DND-41 (cell line): ENCODE measurements around the gene FBF1.

Source experiments
- ATAC-seq: fragments of 200-7000 bp; cut with Tn5 transposase; 3 replicates; pipeline ENCODE4 v1.9.1; 2021; ENCODE audit warnings: low read depth; ENCODE audit not compliant: insufficient read depth
- DNase-seq: peaks from one replicate; pipeline ENCODE4 v3.0.0-alpha.2; 2020
- H2AFZ ChIP-seq: 2 replicates; pipeline ENCODE4 v1.6.0; 2012; ENCODE audit warnings: low read depth, low read length
- H3K27ac ChIP-seq: 2 replicates; pipeline ENCODE4 v1.5.1; 2012; ENCODE audit warnings: low read length, inconsistent platforms
- H3K27me3 ChIP-seq: fragments of 200-600 bp; sonication (generic); 2 replicates; pipeline ENCODE4 v1.6.0; 2012; ENCODE audit warnings: low read length, mild to moderate bottlenecking, inconsistent platforms; ENCODE audit not compliant: insufficient read depth, poor library complexity
- H3K36me3 ChIP-seq: 2 replicates; pipeline ENCODE4 v1.5.1; 2012; ENCODE audit warnings: low read length, inconsistent platforms; ENCODE audit not compliant: insufficient read depth
- H3K4me1 ChIP-seq: 2 replicates; pipeline ENCODE4 v1.5.1; 2012; ENCODE audit warnings: mild to moderate bottlenecking, low read length; ENCODE audit not compliant: insufficient read depth
- H3K4me2 ChIP-seq: 2 replicates; pipeline ENCODE4 v1.6.0; 2012; ENCODE audit warnings: mild to moderate bottlenecking, moderate library complexity, low read length, inconsistent platforms; ENCODE audit not compliant: insufficient read depth
- H3K4me3 ChIP-seq, 2 experiments: fragments of 200-600 bp in 1 of 2; shearing (Covaris generic) in 1 of 2; 2 replicates each; pipeline ENCODE4 v1.5.1; 2012 to 2016; ENCODE audit warnings: inconsistent platforms in 2 of 2, low read length in 2 of 2, mild to moderate bottlenecking in 2 of 2, low read depth in 1 of 2, moderate library complexity in 1 of 2
- H3K79me2 ChIP-seq: 2 replicates; pipeline ENCODE4 v1.6.0; 2012; ENCODE audit warnings: low read length, inconsistent platforms; ENCODE audit not compliant: insufficient read depth
- H3K9ac ChIP-seq: 2 replicates; pipeline ENCODE4 v1.6.0; 2012; ENCODE audit warnings: low read depth, mild to moderate bottlenecking, inconsistent platforms, low read length, moderate library complexity
- H3K9me3 ChIP-seq: 2 replicates; pipeline ENCODE4 v1.5.1; 2012; ENCODE audit warnings: low read length, moderate library complexity, mild to moderate bottlenecking, inconsistent platforms; ENCODE audit not compliant: insufficient read depth, severe bottlenecking
- H4K20me1 ChIP-seq: 2 replicates; pipeline ENCODE4 v1.6.0; 2012; ENCODE audit warnings: low read length; ENCODE audit not compliant: insufficient read depth
- EZH2 ChIP-seq: IDR thresholded peaks from 3 replicates; pipeline ENCODE4 v1.6.1; 2012; ENCODE audit warnings: borderline replicate concordance, low read depth, mild to moderate bottlenecking, moderate library complexity, low read length, inconsistent platforms; ENCODE audit not compliant: severe bottlenecking
- TF ChIP-seq, protein P1 (sequence below): IDR thresholded peaks from 2 replicates; pipeline ENCODE4 v1.5.1; 2012; ENCODE audit warnings: borderline replicate concordance, low read length, moderate library complexity, mild to moderate bottlenecking; ENCODE audit not compliant: poor library complexity, severe bottlenecking; ENCODE audit errors: extremely low read depth

The FBF1 gene

GRCh38 chr17:75875940-75876189, 65.0 kb downstream of the FBF1 start:
- Histone ChIP-seq H3K27me3 (no peaks in the 10 kb centered on the region), H3K79me2 (no peaks in the 10 kb centered on the region), H2AFZ (no peak overlapping the region; the same call in 1 of the 2 replicates), H3K4me1 (0 out of 2 replicates have a peak, but pooled peaks cover 2% of the 10 kb centered on the region), H3K27ac (no peak overlapping the region), H3K4me2 (no peak overlapping the region), H3K9me3 (no peaks in the 10 kb centered on the region), H4K20me1 (no peaks in the 10 kb centered on the region), H3K4me3 (no peak overlapping the region), H3K9ac (no peak overlapping the region), H3K36me3 (no peaks in the 10 kb centered on the region)
- TF ChIP-seq, protein P1, sequence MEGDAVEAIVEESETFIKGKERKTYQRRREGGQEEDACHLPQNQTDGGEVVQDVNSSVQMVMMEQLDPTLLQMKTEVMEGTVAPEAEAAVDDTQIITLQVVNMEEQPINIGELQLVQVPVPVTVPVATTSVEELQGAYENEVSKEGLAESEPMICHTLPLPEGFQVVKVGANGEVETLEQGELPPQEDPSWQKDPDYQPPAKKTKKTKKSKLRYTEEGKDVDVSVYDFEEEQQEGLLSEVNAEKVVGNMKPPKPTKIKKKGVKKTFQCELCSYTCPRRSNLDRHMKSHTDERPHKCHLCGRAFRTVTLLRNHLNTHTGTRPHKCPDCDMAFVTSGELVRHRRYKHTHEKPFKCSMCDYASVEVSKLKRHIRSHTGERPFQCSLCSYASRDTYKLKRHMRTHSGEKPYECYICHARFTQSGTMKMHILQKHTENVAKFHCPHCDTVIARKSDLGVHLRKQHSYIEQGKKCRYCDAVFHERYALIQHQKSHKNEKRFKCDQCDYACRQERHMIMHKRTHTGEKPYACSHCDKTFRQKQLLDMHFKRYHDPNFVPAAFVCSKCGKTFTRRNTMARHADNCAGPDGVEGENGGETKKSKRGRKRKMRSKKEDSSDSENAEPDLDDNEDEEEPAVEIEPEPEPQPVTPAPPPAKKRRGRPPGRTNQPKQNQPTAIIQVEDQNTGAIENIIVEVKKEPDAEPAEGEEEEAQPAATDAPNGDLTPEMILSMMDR: no peak
- no peak for TF ChIP-seq EZH2
- ATAC-seq: peak; percentile 51; the same call in 1 of the 3 replicates
- DNase-seq: no peak

DNA sequence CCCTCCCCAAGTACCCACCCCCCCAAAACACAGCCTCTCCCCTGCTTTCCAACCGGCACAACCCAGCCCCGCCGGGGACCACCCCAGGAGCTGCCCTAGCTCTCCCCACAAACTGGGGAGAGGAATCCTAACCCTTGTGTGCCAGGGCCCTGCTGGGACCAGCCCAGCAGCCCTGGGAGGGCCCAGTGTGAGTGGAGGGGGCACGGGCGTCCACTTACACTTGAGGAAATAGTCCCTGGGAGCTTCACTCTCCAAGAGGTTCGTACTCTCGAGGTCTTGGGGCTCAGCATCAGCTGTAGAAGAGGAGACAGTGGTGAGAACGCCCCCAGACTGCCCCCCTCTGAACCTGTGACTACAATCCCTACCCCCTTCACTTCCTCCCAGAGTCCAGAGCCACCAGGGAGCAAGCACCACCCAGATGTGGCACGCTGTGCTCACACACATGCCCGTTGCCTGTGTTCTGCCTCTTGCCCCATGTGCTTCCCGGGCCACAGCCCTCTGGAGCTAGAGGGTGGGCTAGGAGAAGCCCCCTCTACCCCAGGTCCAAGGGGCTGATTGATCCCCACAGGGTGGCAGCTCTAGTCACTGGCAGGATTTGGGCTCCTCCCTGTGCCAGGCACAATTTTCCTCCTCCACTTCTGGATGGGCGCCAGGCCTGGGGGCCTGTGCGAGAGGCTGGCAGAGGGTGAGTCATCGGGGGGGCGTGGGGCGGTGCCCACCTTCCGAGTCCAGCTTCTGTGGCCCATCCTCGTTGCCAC, 65.5 kb downstream of the FBF1 start:
- Histone ChIP-seq H2AFZ (no peak overlapping the region; the same call in 1 of the 2 replicates), H3K4me2 (no peak overlapping the region), H3K4me3 (no peak overlapping the region), H3K9me3 (no peaks in the 10 kb centered on the region), H3K27ac (no peak overlapping the region), H3K79me2 (no peaks in the 10 kb centered on the region), H3K4me1 (0 out of 2 replicates have a peak, but pooled peaks cover 2% of the 10 kb centered on the region), H3K9ac (no peak overlapping the region), H4K20me1 (no peaks in the 10 kb centered on the region), H3K27me3 (no peaks in the 10 kb centered on the region), H3K36me3 (no peaks in the 10 kb centered on the region)
- DNase-seq (no peak), ATAC-seq (0 out of 3 replicates have a peak, but pooled peaks have one; percentile 6)
- TF ChIP-seq, protein P1: no peak
- TF ChIP-seq EZH2: no peak

- no peak overlapping the region for H3K27ac ChIP-seq
Measured at GRCh38 chr17:75874323-75875181, 66.3 kb downstream of the FBF1 start.

More at GRCh38 chr17:75874323-75875181, 66.3 kb downstream of the FBF1 start:
- Histone ChIP-seq H3K4me2 (no peak overlapping the region), H3K9ac (no peak overlapping the region), H2AFZ (no peak overlapping the region), H3K79me2 (no peaks in the 10 kb centered on the region), H3K36me3 (no peaks in the 10 kb centered on the region), H3K4me1 (0 out of 2 replicates have a peak, but pooled peaks cover 2% of the 10 kb centered on the region), H4K20me1 (no peaks in the 10 kb centered on the region), H3K27me3 (no peaks in the 10 kb centered on the region), H3K4me3 (no peak overlapping the region), H3K9me3 (no peaks in the 10 kb centered on the region)
- TF ChIP-seq, protein P1: no peak
- TF ChIP-seq EZH2: no peak
- DNase-seq (no peak), ATAC-seq (no peak)
